Small intestine (tissue), 7 donors: ENCODE measurements around the gene PGS1. TPM values are rescaled to one million over a fixed set of nuclear protein-coding genes. Genes with fewer than 3 reads are reported as not detected.

ENCODE experiments used
- DNase-seq, 2 donors: peaks; one replicate each; pipeline versions ENCODE4 v3.0.0 to v3.0.0-alpha.2; 2013
- FAIRE-seq: peaks from 2 replicates; lab custom pipeline; 2012; peaks lifted over from hg19 to GRCh38; lab: Jason Lieb, UNC
- H3K27ac ChIP-seq, 3 donors: one replicate each; pipeline ENCODE4 v1.5.1; 2013; ENCODE audit warnings: low read length in 2 of 3, mild to moderate bottlenecking in 2 of 3, control low read depth in 1 of 3, inconsistent platforms in 1 of 3, low read depth in 1 of 3, moderate library complexity in 1 of 3
- H3K27me3 ChIP-seq, 3 donors: one replicate each; pipeline ENCODE4 v1.6.1; 2013; ENCODE audit warnings: low read length in 3 of 3, inconsistent platforms in 1 of 3; ENCODE audit not compliant: control insufficient read depth in 3 of 3, insufficient read depth in 3 of 3
- H3K36me3 ChIP-seq, 3 donors: one replicate each; pipeline ENCODE4 v1.6.1; 2013; ENCODE audit warnings: low read length in 3 of 3, inconsistent platforms in 1 of 3, low read depth in 1 of 3, mild to moderate bottlenecking in 1 of 3, moderate library complexity in 1 of 3; ENCODE audit not compliant: control insufficient read depth in 3 of 3, insufficient read depth in 2 of 3
- H3K4me1 ChIP-seq, 3 donors: one replicate each; pipeline ENCODE4 v1.6.1; 2013; ENCODE audit warnings: low read length in 2 of 3, inconsistent platforms in 1 of 3, low read depth in 1 of 3, mild to moderate bottlenecking in 1 of 3, moderate library complexity in 1 of 3; ENCODE audit not compliant: control insufficient read depth in 3 of 3, insufficient read depth in 2 of 3
- H3K4me3 ChIP-seq, 3 donors: one replicate each; pipeline ENCODE4 v1.5.1; 2013; ENCODE audit warnings: low read length in 3 of 3, control low read depth in 1 of 3, inconsistent platforms in 1 of 3, low read depth in 1 of 3, mild to moderate bottlenecking in 1 of 3, moderate library complexity in 1 of 3
- H3K9me3 ChIP-seq, 2 donors: one replicate each; pipeline ENCODE4 v1.6.1; 2013; ENCODE audit warnings: low read depth in 1 of 2, low read length in 1 of 2; ENCODE audit not compliant: control insufficient read depth in 2 of 2, insufficient read depth in 1 of 2
- WGBS, 3 donors: extraction: QIAGEN DNeasy Blood & Tissue Kit; methylation state at CpG; one replicate each; pipeline ENCODE4 v1.1.7; 2013; 5-methylcytosine and 5-hydroxymethylcytosine counted together
- polyA plus RNA-seq, 4 donors: library from polyadenylated mRNA; stranded (reverse) in 3 of 4; unstranded in 1 of 4; fragments of 200-250 nt in 3 of 4; fragments of 120-200 nt in 1 of 4; gene quantifications; one replicate each; pipeline versions ENCODE4 v1.2.1 to v1.2.3, GENCODE V29; 2013
- donor health status: healthy with polysubstance abuse.
- donor health status: control.
- donor health status: control.
- donor health status: Bipolar disorder and iron deficiency.
- donor health status: healthy.

Gene PGS1
- polyA plus RNA-seq, 4 donors, result 14.9 to 34.9 (median 20.5) TPM

- H3K27me3 ChIP-seq, result no peaks in the 10 kb centered on the region
- DNase-seq, result no peak
- peaks cover 5 to 29% (median 16%) of the 10 kb centered on the region in 3 donors for H3K4me1 ChIP-seq
- peak overlapping the region; percentile 95 to 99 (median 95) for H3K4me3 ChIP-seq
- 4 to 5% (median 4%) methylated on average over 7 of the region's 7 CpGs for WGBS, 3 donors
- no peaks in the 10 kb centered on the region for H3K9me3 ChIP-seq
- peaks cover 0 to 7% (median 0%) of the 10 kb centered on the region in 3 donors for H3K36me3 ChIP-seq
- FAIRE-seq, result no peak
- H3K27ac ChIP-seq, result peak overlapping the region; percentile 58 to 91 (median 90)
Measured at GRCh38 chr17:78379131-78379491, 662 bp downstream of the PGS1 start.

- H3K27ac ChIP-seq, result peak overlapping the region in 1 of 3 donors; percentile 17
- no peak for FAIRE-seq
- 69 to 73% (median 73%) methylated on average over 5 of the region's 5 CpGs for WGBS, 3 donors
Measured at GRCh38 chr17:78380370-78380769, 1.9 kb downstream of the PGS1 start.

GRCh38 chr17:78381601-78382232 lies 3.3 kb downstream of the PGS1 start:
- peak overlapping the region in 2 of 3 donors; percentile 65 to 83 for H3K27ac ChIP-seq
- DNase-seq (peak; percentile 21 to 84), FAIRE-seq (no peak)

More at GRCh38 chr17:78380370-78380769, 1.9 kb downstream of the PGS1 start:
- Histone ChIP-seq H3K9me3 (no peaks in the 10 kb centered on the region), H3K4me1 (peaks cover 6 to 32% (median 22%) of the 10 kb centered on the region in 3 donors), H3K27me3 (no peaks in the 10 kb centered on the region), H3K4me3 (no peak overlapping the region), H3K36me3 (peaks cover 0 to 17% (median 0%) of the 10 kb centered on the region in 3 donors)
- DNase-seq, result no peak

GRCh38 chr17:78383725-78384471 lies 5.4 kb downstream of the PGS1 start:
- peaks cover 8 to 36% (median 26%) of the 10 kb centered on the region in 3 donors for H3K4me1 ChIP-seq
- 51 to 73% (median 61%) methylated on average over 15 of the region's 15 CpGs for WGBS, 3 donors

More at GRCh38 chr17:78381601-78382232, 3.3 kb downstream of the PGS1 start:
- Histone ChIP-seq H3K9me3 (no peaks in the 10 kb centered on the region), H3K36me3 (peaks cover 0 to 28% (median 0%) of the 10 kb centered on the region in 3 donors), H3K27me3 (no peaks in the 10 kb centered on the region), H3K4me1 (peaks cover 8 to 38% (median 31%) of the 10 kb centered on the region in 3 donors), H3K4me3 (no peak overlapping the region)
- WGBS, 3 donors, result 25 to 37% (median 34%) methylated on average over 12 of the region's 12 CpGs

GRCh38 chr17:78384479-78385175 lies 6.2 kb downstream of the PGS1 start:
- no peak for FAIRE-seq
- H3K27ac ChIP-seq, result peak overlapping the region in 2 of 3 donors; percentile 8 to 94
- H3K9me3 ChIP-seq, result no peaks in the 10 kb centered on the region
- 77 to 90% (median 82%) methylated on average over 22 to 23 of the region's 23 CpGs for WGBS, 3 donors
- H3K36me3 ChIP-seq, result peaks cover 0 to 36% (median 0%) of the 10 kb centered on the region in 3 donors
- peaks cover 8 to 36% (median 22%) of the 10 kb centered on the region in 3 donors for H3K4me1 ChIP-seq
- H3K27me3 ChIP-seq, result no peaks in the 10 kb centered on the region
- DNase-seq, result no peak
- no peak overlapping the region for H3K4me3 ChIP-seq

More at GRCh38 chr17:78383725-78384471, 5.4 kb downstream of the PGS1 start:
- FAIRE-seq, result no peak
- Histone ChIP-seq H3K9me3 (no peaks in the 10 kb centered on the region), H3K27me3 (no peaks in the 10 kb centered on the region), H3K4me3 (no peak overlapping the region), H3K36me3 (peaks cover 0 to 33% (median 0%) of the 10 kb centered on the region in 3 donors), H3K27ac (peak overlapping the region in 2 of 3 donors; percentile 8 to 94)
- no peak for DNase-seq

- peaks cover 0 to 56% (median 1%) of the 10 kb centered on the region in 3 donors for H3K36me3 ChIP-seq
- peaks cover 3 to 22% (median 15%) of the 10 kb centered on the region in 3 donors for H3K4me1 ChIP-seq
- no peaks in the 10 kb centered on the region for H3K9me3 ChIP-seq
- no peaks in the 10 kb centered on the region for H3K27me3 ChIP-seq
- H3K4me3 ChIP-seq, result no peak overlapping the region
- FAIRE-seq (no peak), DNase-seq (no peak)
- 60 to 82% (median 77%) methylated on average over 10 of the region's 10 CpGs for WGBS, 3 donors
- peak overlapping the region in 2 of 3 donors; percentile 17 to 91 for H3K27ac ChIP-seq
Measured at GRCh38 chr17:78387977-78388941, 9.8 kb downstream of the PGS1 start.

GRCh38 chr17:78390241-78391050 lies 12.0 kb downstream of the PGS1 start:
- WGBS, 3 donors, result 71 to 84% (median 76%) methylated on average over 13 to 15 of the region's 15 CpGs
- Histone ChIP-seq H3K27me3 (no peaks in the 10 kb centered on the region), H3K4me1 (peaks cover 2 to 14% (median 12%) of the 10 kb centered on the region in 3 donors), H3K4me3 (no peak overlapping the region), H3K27ac (peak overlapping the region in 2 of 3 donors; percentile 33 to 69), H3K9me3 (no peaks in the 10 kb centered on the region), H3K36me3 (peaks cover 2 to 56% (median 9%) of the 10 kb centered on the region in 3 donors)
- FAIRE-seq, result no peak
- DNase-seq, result peak in 1 of 2 donors; percentile 28
